CD4-positive, alpha-beta T cell treated with Interleukin-10 for 1 hour (primary cell): ENCODE data around the gene COL17A1.

Experiments
- DNase-seq: peaks from one replicate; pipeline ENCODE4 v3.0.0-alpha.2; 2020

Gene COL17A1

GRCh38 chr10:104085801-104086400, at the start of gene COL17A1:
COL17A1 (minus strand) TSS chr10:104085880; CDS start chr10:104080673, 5,207 bp downstream.
- no peak for DNase-seq

GRCh38 chr10:104130041-104130440, 44.4 kb upstream of the COL17A1 start:
- DNase-seq: no peak

- no peak for DNase-seq
These were observed 42.5 kb upstream of the COL17A1 start for GRCh38 chr10:104128214-104128613.

GRCh38 chr10:104127411-104127810, 41.7 kb upstream of the COL17A1 start:
- peak; percentile 16 for DNase-seq

GRCh38 chr10:104123397-104123796, 37.7 kb upstream of the COL17A1 start:
- DNase-seq: peak; percentile 26

- DNase-seq: no peak
These were observed 36.8 kb upstream of the COL17A1 start for GRCh38 chr10:104122225-104123107.

- peak; percentile 99 for DNase-seq
These were observed 36.0 kb upstream of the COL17A1 start, which contains the start of gene SFR1 for GRCh38 chr10:104121485-104122224. SFR1 (plus strand) TSS chr10:104122171; CDS start chr10:104122184, 13 bp downstream.

GRCh38 chr10:104120903-104121484, 35.3 kb upstream of the COL17A1 start:
- DNase-seq: peak; percentile 96

GRCh38 chr10:104120512-104120902, 34.8 kb upstream of the COL17A1 start:
- no peak for DNase-seq

- DNase-seq: no peak
These were observed 34.3 kb upstream of the COL17A1 start for GRCh38 chr10:104119996-104120395.

GRCh38 chr10:104117839-104118323, 32.2 kb upstream of the COL17A1 start:
- no peak for DNase-seq

- DNase-seq: no peak
These were observed 27.8 kb upstream of the COL17A1 start for GRCh38 chr10:104113376-104113956.

GRCh38 chr10:104109908-104110662, 24.4 kb upstream of the COL17A1 start:
- no peak for DNase-seq

GRCh38 chr10:104104926-104105325, 19.2 kb upstream of the COL17A1 start:
- no peak for DNase-seq

GRCh38 chr10:104104418-104104817, 18.7 kb upstream of the COL17A1 start:
- no peak for DNase-seq

GRCh38 chr10:104103956-104104355, 18.3 kb upstream of the COL17A1 start:
- DNase-seq: no peak

- no peak for DNase-seq
These were observed 16.2 kb upstream of the COL17A1 start for GRCh38 chr10:104101902-104102301.

GRCh38 chr10:104100795-104101194, 15.1 kb upstream of the COL17A1 start:
- DNase-seq: no peak

- no peak for DNase-seq
These were observed 14.3 kb upstream of the COL17A1 start for GRCh38 chr10:104099941-104100340.

- no peak for DNase-seq
These were observed 13.6 kb upstream of the COL17A1 start for GRCh38 chr10:104099269-104099668.

GRCh38 chr10:104098358-104098925, 12.8 kb upstream of the COL17A1 start:
- no peak for DNase-seq
